ENCODE measurements around the gene PARD3B. TPM values are rescaled to one million over a fixed set of nuclear protein-coding genes. Genes with fewer than 3 reads are reported as not detected.
A peak's percentile ranks its signal among the peaks of the same experiment; 100 is the strongest.

PARD3B gene
- total and polyA plus RNA-seq, 2 of the 13 experiments (the other 11 are each of a cell fraction or from before 2014, with no cell fraction given), result 0.71 to 2.3 TPM

GRCh38 chr2:204662956-204663355, 117.7 kb downstream of the PARD3B start:
- Histone ChIP-seq H4K20me1 (ENCODE audit: insufficient read depth, low read length) (no peaks in the 10 kb centered on the region), H3K4me3 (replicated peaks in 1 of 3; ENCODE audit: insufficient read depth in 1 of 3, low read depth in 2 of 3, low read length in 3 of 3) (no peak overlapping the region), H3K4me1 (ENCODE audit: insufficient read depth, low read length) (peaks cover 24% of the 10 kb centered on the region), H3K9ac (ENCODE audit: insufficient read depth, low read depth, low read length) (no peak overlapping the region), H3K4me2 (ENCODE audit: low read depth, low read length) (no peak overlapping the region), H3K79me2 (ENCODE audit: insufficient read depth, low read length) (no peaks in the 10 kb centered on the region), H3K27ac (ENCODE audit: extremely low read length, insufficient read depth, low read length) (no peak overlapping the region), H2AFZ (ENCODE audit: low read length) (no peak overlapping the region), H3K27me3 (ENCODE audit: control insufficient read depth in 1 of 2, insufficient read depth in 2 of 2, low read length in 2 of 2) (no peaks in the 10 kb centered on the region), H3K36me3 (replicated peaks in 1 of 2; ENCODE audit: control insufficient read depth in 1 of 2, insufficient read depth in 2 of 2, low read length in 2 of 2) (no peaks in the 10 kb centered on the region), H3K9me3 (ENCODE audit: low read length) (peaks cover 66% of the 10 kb centered on the region)
- no peak for TF ChIP-seq XRCC5 (optimal IDR thresholded peaks at IDR 0.05; ENCODE audit: low read length)
- peak; percentile 53; the same call in 1 of the 2 replicates for TF ChIP-seq RFX1 (IDR thresholded peaks at IDR 0.05)
- no peak for FAIRE-seq
- 67% methylated on average over 5 of the region's 5 CpGs for WGBS (ENCODE audit: low lambda C conversion rate)
- ChIA-PET CTCF (ENCODE audit: low intra/inter-chr PET ratio, low total read pairs) (no interaction called here), POLR2A (no interaction called here)
- BruUV-seq (replicated peaks), result no TSS peak
- in situ Hi-C loops (cut with HindIII; ENCODE audit: extremely low pct_ligation_motif_present, low pct_unique_long_range_greater_than_20kb) (no loop called here), intact Hi-C loops (cut with micrococcal nuclease; ENCODE audit: unreplicated experiment) (no loop called here)
- DNase-seq (ENCODE audit: low spot score), result no peak
- no peak for ATAC-seq

- Histone ChIP-seq H2AFZ (ENCODE audit: low read length) (no peak overlapping the region), H3K9ac (ENCODE audit: insufficient read depth, low read depth, low read length) (no peak overlapping the region), H3K79me2 (ENCODE audit: insufficient read depth, low read length) (no peaks in the 10 kb centered on the region), H3K4me2 (ENCODE audit: low read depth, low read length) (no peak overlapping the region), H3K27me3 (ENCODE audit: control insufficient read depth in 1 of 2, insufficient read depth in 2 of 2, low read length in 2 of 2) (no peaks in the 10 kb centered on the region), H3K4me1 (ENCODE audit: insufficient read depth, low read length) (peaks cover 28% of the 10 kb centered on the region), H3K9me3 (ENCODE audit: low read length) (peaks cover 73% of the 10 kb centered on the region), H3K27ac (ENCODE audit: extremely low read length, insufficient read depth, low read length) (no peak overlapping the region), H3K4me3 (replicated peaks in 1 of 3; ENCODE audit: insufficient read depth in 1 of 3, low read depth in 2 of 3, low read length in 3 of 3) (no peak overlapping the region), H4K20me1 (ENCODE audit: insufficient read depth, low read length) (no peaks in the 10 kb centered on the region), H3K36me3 (replicated peaks in 1 of 2; ENCODE audit: control insufficient read depth in 1 of 2, insufficient read depth in 2 of 2, low read length in 2 of 2) (no peaks in the 10 kb centered on the region)
- TF ChIP-seq MAFF (IDR thresholded peaks at IDR 0.05; ENCODE audit: low read depth, low read length) (peak; percentile 70), ZNF138 (CRISPR knock-in tag; IDR thresholded peaks at IDR 0.05; ENCODE audit: low read depth) (no peak), MAFK (conservative IDR thresholded peaks at IDR 0.05 in 1 of 2, IDR thresholded peaks at IDR 0.05 in 1 of 2; ENCODE audit: low read length in 2 of 2) (peak; percentile 79 to 89), NFE2L2 (IDR thresholded peaks at IDR 0.05; ENCODE audit: low read length) (0 out of 2 replicates have a peak, but pooled peaks have one; percentile 29)
- 68% methylated on average over 2 of the region's 2 CpGs for whole genome bisulfite sequencing (ENCODE audit: low lambda C conversion rate)
- no peak for DNase-seq (ENCODE audit: low spot score)
- FAIRE-seq, result no peak
- CTCF ChIA-PET (ENCODE audit: low intra/inter-chr PET ratio, low total read pairs), result no interaction called here
- POLR2A ChIA-PET, result no interaction called here
- no peak for ATAC-seq
- in situ Hi-C loops (cut with HindIII; ENCODE audit: extremely low pct_ligation_motif_present, low pct_unique_long_range_greater_than_20kb), result no loop called here
- BruUV-seq (replicated peaks), result no TSS peak
- intact Hi-C loops (cut with micrococcal nuclease; ENCODE audit: unreplicated experiment), result no loop called here
These were observed 118.6 kb downstream of the PARD3B start for GRCh38 chr2:204663816-204664425.

Measured in HepG2 (cell line).